ENCODE data around the gene AP2B1.

AP2B1 gene

DNA sequence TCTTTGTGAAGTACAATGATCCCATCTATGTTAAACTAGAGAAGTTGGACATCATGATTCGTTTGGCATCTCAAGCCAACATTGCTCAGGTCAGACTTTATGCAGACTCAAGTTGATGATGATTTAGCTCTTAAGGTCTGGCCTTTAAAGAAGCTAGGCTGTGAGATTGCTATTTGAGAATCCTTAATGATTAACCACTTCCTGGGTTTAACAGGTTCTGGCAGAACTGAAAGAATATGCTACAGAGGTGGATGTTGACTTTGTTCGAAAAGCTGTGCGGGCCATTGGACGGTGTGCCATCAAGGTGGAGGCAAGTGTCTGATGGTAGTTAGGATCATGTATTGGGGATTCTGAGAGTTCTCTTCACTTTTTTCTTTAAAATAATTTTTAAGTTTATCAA, 40.3 kb downstream of the AP2B1 start:
- DNase-seq (ENCODE audit: low read depth in 2 of 2) = no peak

GRCh38 chr17:35630530-35631148, 43.5 kb downstream of the AP2B1 start:
- no peak for DNase-seq (ENCODE audit: low read depth in 2 of 2)

DNA sequence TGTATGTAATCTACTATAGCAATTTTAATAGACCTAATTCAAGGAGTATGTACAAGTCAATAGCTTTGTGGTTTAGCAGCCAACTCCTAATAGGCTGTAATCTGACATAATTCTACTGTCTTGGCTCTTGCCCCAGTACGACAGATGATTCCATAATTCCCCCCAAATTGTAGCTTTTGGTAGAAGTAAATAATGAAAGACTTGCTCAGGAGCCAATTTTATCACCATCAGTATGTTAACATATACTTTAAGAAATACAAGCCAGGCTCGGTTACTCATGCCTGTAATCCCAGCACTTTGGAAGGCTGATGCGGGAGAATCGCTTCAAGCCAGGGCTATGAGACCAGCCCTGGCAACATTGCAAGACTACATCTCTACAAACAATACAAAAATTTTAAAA, 53.9 kb downstream of the AP2B1 start:
- no peak for DNase-seq (ENCODE audit: low read depth in 2 of 2)

- no peak for DNase-seq (ENCODE audit: low read depth in 2 of 2)
Measured at GRCh38 chr17:35645923-35646322, 58.8 kb downstream of the AP2B1 start.

- no peak for DNase-seq (ENCODE audit: low read depth in 2 of 2)
Measured at GRCh38 chr17:35651467-35651866, 64.3 kb downstream of the AP2B1 start.

DNA sequence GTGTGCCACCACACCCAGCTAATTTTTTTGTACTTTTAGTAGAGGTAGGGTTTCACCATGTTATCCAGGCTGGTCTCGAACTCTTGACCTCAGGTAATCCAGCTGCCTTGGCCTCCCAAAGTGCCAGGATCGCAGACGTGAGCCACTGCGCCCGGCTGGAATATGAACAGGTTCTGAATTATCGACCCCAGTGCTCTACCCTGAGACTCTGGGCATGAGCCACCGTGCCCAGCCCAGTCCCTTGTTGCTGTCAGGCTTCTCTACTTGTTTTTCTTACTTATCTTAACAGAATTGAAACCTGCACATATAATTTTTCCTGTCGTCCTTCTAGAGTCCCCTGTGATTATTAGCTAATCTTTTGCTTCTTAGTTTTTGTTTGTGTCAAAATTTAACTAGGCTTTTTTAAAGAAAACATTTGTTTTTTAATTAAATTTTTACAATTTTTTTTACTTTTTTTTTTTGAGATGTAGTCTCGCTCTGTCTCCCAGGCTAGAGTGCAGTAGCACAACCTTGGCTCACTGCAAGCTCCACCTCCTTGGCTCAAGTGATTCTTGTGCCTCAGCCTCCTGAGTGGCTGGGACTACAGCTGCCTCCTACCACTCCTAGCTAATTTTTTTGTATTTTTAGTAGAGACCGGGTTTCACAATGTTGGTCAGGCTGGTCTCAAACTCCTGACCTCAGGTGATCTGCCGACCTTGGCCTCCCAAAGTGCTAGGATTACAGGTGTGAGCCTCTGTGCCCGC, 66.7 kb downstream of the AP2B1 start:
- DNase-seq (ENCODE audit: low read depth in 2 of 2) = no peak

DNA sequence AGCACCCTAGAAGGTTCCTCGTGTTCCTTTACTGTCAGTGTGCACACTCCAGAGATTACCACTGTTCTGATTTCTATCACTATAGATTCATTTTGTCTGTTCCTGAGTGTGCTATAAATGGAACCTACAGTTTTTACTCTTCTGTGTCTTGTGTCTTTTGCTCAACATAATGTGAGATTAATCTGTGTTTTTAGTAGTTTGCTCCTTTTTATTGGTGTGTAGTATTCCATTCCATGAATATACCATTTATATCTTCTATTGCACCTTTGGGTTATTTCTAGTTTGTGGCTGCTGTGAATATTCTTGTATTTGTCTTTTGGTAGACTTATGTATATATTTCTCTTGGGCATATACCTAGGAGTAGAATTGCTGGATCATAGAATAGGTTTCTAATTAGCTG, 68.2 kb downstream of the AP2B1 start:
- no peak for DNase-seq (ENCODE audit: low read depth in 2 of 2)

DNA sequence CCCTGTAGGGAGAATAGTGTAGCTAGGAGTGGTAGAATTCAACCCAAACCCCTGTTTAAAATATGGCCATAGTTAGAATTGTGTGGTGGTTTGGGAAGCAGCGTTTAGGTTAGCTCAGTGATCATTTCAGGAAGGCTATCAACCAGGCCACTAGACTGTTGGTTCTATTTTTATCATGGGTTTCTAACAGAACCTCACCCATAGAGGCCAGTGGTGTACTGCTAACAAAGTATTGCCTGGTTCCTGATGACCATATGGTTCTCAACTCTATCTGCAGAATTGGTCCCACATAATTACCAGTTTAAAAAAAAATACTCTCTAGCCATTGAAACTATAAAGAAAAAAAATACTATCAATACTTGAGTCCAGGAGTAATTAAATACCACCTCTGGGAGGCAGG, 73.8 kb downstream of the AP2B1 start:
- DNase-seq (ENCODE audit: low read depth in 2 of 2) = no peak

- DNase-seq (ENCODE audit: low read depth in 2 of 2) = no peak
Measured at GRCh38 chr17:35664685-35665084, 77.6 kb downstream of the AP2B1 start.

DNA sequence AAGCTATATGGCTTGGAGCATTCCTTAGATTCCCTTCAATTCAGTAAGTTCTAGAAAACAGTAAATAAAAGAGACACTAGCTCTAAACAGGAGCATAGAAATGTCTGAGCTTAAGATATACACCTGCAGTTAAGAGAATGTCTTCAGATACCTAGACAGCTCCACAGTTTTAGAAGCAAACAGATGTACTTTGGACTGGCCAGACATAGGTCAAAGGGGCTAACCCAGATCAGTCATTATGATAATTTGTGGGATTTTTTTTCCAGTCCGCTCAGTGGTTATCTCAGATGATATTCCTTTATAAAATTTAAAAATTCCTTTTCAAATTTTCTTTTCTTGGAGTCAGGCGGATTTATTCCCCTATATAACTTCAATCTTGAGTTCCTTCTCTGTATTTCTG, 78.5 kb downstream of the AP2B1 start:
- DNase-seq (ENCODE audit: low read depth in 2 of 2) = no peak

GRCh38 chr17:35666070-35666469, 78.9 kb downstream of the AP2B1 start:
- no peak for DNase-seq (ENCODE audit: low read depth in 2 of 2)

DNA sequence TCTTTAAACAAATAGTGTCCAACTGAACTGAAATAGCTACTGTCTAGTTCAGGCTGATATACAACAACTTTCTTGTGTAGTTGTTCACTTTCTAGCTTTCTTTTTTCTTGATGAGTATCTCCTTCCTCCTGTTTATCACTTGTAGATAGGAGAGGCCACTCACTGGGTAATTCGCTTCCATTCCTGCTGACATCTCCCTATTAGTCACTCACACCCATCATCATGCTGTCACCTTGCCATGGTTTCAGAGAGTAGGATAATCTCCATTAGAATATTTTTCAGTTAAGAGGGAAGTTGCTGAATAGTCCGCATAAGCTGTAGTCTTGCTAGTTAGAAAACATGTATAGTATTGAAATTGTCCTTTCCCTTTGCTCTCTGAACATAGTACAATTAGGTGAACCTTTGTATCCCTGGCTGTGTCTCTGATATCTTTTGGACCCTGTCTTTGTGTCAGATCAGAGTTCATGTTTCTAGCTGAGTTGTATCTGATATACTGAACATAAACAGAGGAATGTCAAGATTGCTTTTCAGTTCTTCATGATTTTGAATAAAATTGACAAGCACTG, 79.9 kb downstream of the AP2B1 start:
- no peak for DNase-seq (ENCODE audit: low read depth in 2 of 2)

DNA sequence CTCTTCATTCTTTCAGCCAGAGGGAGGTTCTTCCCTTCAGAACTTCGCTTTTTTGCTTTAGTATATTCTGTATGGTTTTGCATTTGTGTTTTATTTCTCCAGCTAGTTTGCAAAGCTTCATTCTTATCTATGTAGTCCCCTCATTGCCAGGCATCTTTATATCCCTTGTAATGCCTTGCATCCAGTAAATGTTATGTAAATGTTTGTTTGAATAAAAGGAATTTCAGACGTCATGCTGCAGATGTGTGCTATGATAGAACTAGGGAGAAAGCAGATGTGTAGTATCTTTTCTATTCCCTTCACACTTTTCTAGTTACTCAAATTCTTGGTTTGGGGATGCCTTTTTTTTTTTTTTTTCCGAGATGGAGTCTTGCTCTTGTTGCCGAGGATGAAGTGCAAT, 81.7 kb downstream of the AP2B1 start:
- DNase-seq (ENCODE audit: low read depth in 2 of 2) = no peak

GRCh38 chr17:35674552-35674951, 87.4 kb downstream of the AP2B1 start:
- no peak for DNase-seq (ENCODE audit: low read depth in 2 of 2)

DNA sequence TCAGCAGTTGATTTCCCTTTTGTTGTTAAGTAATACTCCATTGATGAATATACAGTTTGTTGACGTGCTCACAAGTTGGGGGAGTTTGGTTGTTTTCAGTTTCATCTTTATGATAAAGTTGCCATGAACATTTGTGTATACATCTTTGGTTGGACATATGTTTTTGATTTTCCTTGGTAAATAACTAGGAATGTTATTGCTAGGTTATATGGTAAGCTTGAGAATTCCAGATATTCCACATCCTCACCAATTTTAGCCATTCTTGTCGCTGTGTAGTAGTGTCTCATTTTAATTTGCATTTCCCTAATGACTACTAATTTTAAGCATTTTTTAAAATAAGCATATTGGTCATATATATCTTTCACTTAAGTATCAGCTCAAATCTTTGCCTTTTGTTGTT, 89.3 kb downstream of the AP2B1 start:
- no peak for DNase-seq (ENCODE audit: low read depth in 2 of 2)

DNA sequence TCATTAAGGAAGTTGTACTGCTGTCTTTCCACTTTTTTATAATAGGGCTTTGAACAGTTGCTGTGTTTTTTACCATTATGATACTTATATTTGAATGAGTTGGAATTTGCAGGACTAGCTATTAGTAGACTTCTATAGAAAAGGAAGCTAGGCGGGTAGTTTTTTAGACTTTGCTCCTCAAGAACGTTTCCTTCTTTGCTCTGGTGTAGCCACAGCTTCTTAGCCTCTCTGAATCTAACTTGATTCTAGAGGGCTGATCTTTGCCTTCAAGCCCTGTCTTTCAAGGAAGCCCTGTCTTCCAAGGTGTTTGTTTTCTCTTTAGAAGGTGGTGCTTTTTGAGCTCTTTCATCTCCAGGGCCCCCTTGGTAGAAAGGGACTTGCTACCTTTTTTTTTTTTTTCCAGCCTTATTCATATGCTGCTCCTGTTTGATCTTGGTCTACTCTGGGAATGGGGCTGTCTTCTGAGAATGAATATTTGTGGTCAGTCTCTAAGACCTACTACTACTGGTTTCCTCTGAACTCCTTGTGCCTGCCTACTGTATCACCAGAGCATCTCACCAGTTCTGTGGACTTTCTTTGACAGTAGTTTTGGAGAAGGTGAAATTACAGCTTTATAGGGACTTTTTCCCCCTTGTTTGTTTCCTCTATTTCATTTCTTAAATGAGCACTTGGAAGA, 92.0 kb downstream of the AP2B1 start:
- no peak for DNase-seq (ENCODE audit: low read depth in 2 of 2)

DNA sequence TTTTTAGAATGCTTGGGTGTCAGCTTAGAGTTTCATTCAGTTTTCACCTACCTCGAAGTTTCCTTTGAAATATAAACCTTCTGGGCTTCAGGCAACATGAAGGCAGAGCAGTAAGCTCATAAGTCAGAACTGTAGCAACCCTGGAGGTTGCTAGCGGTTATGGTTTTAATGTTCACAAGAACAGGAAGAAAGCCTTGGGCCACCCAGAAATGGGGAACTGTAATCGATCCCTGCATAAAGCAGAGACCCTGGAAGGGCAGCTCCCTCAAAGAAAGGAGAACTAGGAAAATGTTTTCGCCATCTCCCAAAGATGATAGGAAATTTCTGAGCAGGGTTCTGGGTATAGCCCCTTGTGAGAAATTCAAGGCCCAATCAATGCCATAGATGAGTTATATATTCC, 96.5 kb downstream of the AP2B1 start:
- DNase-seq (ENCODE audit: low read depth in 2 of 2) = no peak

DNA sequence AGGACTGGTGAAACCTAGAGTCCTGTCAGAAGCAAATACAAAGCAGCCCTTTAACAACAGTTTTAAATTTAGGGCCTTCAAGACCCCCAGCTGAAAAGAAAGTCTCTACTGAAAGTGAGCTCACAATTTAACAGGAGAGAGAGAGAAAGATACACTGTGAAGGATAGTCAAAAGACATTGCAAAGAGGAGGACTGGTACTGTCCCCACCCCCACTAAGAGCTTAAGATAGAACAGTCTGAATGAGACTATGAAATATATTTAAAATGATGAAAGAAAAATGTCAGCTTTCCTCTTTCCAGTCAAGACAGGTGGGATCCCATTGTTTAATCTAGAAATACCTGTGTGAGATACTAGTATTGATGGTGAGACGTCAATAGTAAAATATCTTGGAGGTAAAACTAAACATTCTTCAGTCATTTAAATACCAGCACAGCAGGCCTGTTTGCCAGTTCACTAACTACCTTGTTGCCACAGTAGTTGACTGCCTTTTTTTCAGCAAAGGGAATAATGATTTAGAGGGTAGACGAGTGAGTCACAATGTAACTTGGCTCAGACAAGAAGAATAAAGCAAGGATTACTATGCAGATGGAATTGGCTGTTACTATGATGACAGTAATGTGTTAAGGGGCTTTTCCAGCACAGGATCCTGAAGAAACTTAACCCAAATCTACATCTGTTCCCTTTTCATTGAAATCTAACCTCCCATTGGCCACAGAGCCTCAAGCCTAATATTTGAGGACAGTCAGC, 97.1 kb downstream of the AP2B1 start:
- no peak for DNase-seq (ENCODE audit: low read depth in 2 of 2)

DNA sequence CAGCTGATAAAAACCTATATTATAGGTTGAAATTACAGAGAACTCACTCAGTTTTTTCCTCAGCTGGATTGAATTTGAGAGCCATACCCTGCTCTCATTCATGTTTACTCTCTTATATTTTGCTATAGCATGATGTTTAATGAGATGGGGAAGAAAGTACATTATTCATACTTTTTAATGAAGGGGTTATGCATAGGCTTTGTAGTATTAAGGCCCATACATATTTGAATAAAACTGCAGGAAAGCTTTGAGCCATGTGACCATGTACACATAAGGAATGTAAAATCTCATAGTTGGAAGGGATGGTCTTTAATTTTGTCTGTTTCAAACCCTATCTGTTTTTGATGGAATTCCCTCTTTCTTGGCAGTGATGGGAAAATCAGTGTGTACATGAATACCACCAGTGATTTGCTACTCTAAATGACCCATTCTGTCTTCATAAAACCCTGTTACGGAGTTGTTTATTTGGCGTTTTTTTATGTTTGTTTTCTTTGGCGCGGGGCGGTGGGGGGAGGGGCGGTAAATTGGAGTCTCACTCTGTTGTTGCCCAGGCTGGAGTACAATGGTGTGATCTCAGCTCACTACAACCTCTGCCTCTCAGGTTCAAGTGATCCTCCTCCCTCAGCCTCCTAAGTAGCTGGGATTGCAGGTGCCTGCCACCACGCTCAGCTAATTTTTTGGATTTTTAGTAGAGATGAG, 105.5 kb downstream of the AP2B1 start:
- no peak for DNase-seq (ENCODE audit: low read depth in 2 of 2)

GRCh38 chr17:35693662-35694061, 106.5 kb downstream of the AP2B1 start:
- DNase-seq (ENCODE audit: low read depth in 2 of 2) = no peak

DNA sequence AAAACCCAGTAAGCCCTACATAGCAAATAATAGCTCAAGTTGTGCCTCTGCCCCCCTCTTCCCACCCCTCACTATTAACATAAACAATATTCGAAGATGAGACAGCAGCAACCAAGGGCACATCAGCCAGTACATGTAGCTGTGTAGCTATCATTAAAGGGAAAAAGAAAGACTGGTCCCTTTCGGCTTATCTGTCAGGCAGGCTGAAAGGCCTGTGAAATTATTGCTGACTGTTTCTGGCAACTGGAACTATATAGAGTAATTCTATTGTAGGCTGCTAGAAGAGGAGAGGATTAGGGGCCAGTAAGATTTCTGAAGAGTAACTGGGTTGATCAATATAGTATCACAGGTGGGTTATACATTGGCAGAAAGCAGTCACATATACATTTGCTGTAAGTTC, 107.8 kb downstream of the AP2B1 start:
- DNase-seq (ENCODE audit: low read depth in 2 of 2) = no peak

DNA sequence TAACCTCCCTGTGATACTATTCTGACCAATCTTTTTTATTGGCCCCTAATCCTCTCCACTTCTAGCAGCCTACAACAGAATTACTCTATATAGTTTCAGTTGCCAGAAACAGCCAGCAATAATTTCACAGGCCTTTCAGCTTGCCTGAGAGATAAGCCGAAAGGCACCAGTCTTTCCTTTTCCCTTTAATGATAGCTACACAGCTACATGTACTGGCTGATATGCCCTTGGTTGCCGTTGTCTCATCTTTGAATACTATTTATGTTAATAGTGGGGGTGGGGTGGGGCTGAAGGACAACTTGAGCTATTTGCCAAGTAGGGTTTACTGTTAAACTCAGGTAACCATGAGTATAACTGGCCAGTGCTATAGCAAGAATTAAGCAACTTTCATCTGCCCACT, 108.5 kb downstream of the AP2B1 start:
- DNase-seq (ENCODE audit: low read depth in 2 of 2) = no peak

All from stimulated activated CD8-positive, alpha-beta memory T cell treated with anti-CD3 and anti-CD28 coated beads, Interleukin-7, amount 100 ng/mL, for 4 hours (primary cell).